Astrocyte (in vitro differentiated cells and primary cell): Measurements from ENCODE around the gene GDNF. TPM values are rescaled to one million over a fixed set of nuclear protein-coding genes. Genes with fewer than 3 reads are reported as not detected.
"Not testable (repeated sequence)": the region's sequence is repeated elsewhere in the genome, so short reads cannot be mapped to it uniquely, and the experiment has no call there.

Experiments
- DNase-seq: peaks from one replicate; pipeline ENCODE4 v3.0.0-alpha.2; 2010; ENCODE audit warnings: low read depth
- FAIRE-seq: peaks from 2 replicates; lab custom pipeline; 2011; peaks lifted over from hg19 to GRCh38; lab: Jason Lieb, UNC
- H2AFZ ChIP-seq: 2 replicates; pipeline ENCODE4 v1.6.0; 2012; ENCODE audit warnings: low read depth, low read length, inconsistent platforms
- H3K27ac ChIP-seq: 2 replicates; pipeline ENCODE4 v1.5.1; 2011; ENCODE audit warnings: low read depth, low read length, inconsistent platforms
- H3K27me3 ChIP-seq: 2 replicates; pipeline ENCODE4 v1.6.0; 2011; ENCODE audit warnings: low read length, inconsistent platforms; ENCODE audit not compliant: insufficient read depth
- H3K36me3 ChIP-seq: 2 replicates; pipeline ENCODE4 v1.5.1; 2011; ENCODE audit warnings: low read length, inconsistent platforms; ENCODE audit not compliant: insufficient read depth
- H3K4me1 ChIP-seq: 2 replicates; pipeline ENCODE4 v1.5.1; 2011; ENCODE audit warnings: low read length, inconsistent platforms; ENCODE audit not compliant: insufficient read depth
- H3K4me2 ChIP-seq: 2 replicates; pipeline ENCODE4 v1.6.0; 2012; ENCODE audit warnings: low read length, inconsistent platforms
- H3K4me3 ChIP-seq: 2 replicates; pipeline ENCODE4 v1.5.1; 2011; ENCODE audit warnings: low read depth, mild to moderate bottlenecking, low read length, inconsistent platforms; ENCODE audit not compliant: insufficient read depth
- H3K79me2 ChIP-seq: 2 replicates; pipeline ENCODE4 v1.6.0; 2012; ENCODE audit warnings: mild to moderate bottlenecking, low read length, inconsistent platforms; ENCODE audit not compliant: insufficient read depth
- H3K9ac ChIP-seq: 2 replicates; pipeline ENCODE4 v1.6.0; 2012; ENCODE audit warnings: mild to moderate bottlenecking, low read length, inconsistent platforms
- H3K9me3 ChIP-seq: 2 replicates; pipeline ENCODE4 v1.5.1; 2012; ENCODE audit warnings: low read depth, mild to moderate bottlenecking, low read length, inconsistent platforms; ENCODE audit not compliant: insufficient read depth
- H4K20me1 ChIP-seq: 2 replicates; pipeline ENCODE4 v1.6.0; 2012; ENCODE audit warnings: low read length, inconsistent platforms; ENCODE audit not compliant: insufficient read depth
- H3K27ac Mint-ChIP-seq: one replicate; pipeline ENCODE4 v1.8.0; 2021; ENCODE audit warnings: mild to moderate bottlenecking, mixed read lengths; ENCODE audit not compliant: unreplicated experiment
- H3K27me3 Mint-ChIP-seq: one replicate; pipeline ENCODE4 v1.8.0; 2021; ENCODE audit warnings: low read depth, mixed read lengths; ENCODE audit not compliant: unreplicated experiment
- H3K36me3 Mint-ChIP-seq: one replicate; pipeline ENCODE4 v1.8.0; 2021; ENCODE audit warnings: low read depth, mixed read lengths; ENCODE audit not compliant: unreplicated experiment
- H3K4me1 Mint-ChIP-seq: one replicate; pipeline ENCODE4 v1.8.0; 2021; ENCODE audit warnings: low read depth, mixed read lengths; ENCODE audit not compliant: unreplicated experiment
- H3K4me3 Mint-ChIP-seq: one replicate; pipeline ENCODE4 v1.8.0; 2021; ENCODE audit warnings: mild to moderate bottlenecking, moderate library complexity, mixed read lengths; ENCODE audit not compliant: unreplicated experiment
- H3K9me3 Mint-ChIP-seq: one replicate; pipeline ENCODE4 v1.8.0; 2021; ENCODE audit warnings: mild to moderate bottlenecking, mixed read lengths; ENCODE audit not compliant: unreplicated experiment
- CTCF ChIP-seq: IDR thresholded peaks from 2 replicates; pipeline ENCODE4 v1.5.1; 2011; ENCODE audit warnings: low read depth, mild to moderate bottlenecking, inconsistent platforms, low read length, moderate library complexity; ENCODE audit not compliant: insufficient read depth
- EZH2 ChIP-seq: IDR thresholded peaks from 2 replicates; pipeline ENCODE4 v1.6.1; 2012; ENCODE audit warnings: mild to moderate bottlenecking, low read length, inconsistent platforms; ENCODE audit not compliant: insufficient read depth
- total RNA-seq: library from RNA; stranded (reverse); gene quantifications from 2 replicates; pipeline ENCODE4 v1.2.1, GENCODE V29; 2021

The GDNF gene
- total RNA-seq, 1 donor from 2014 or later, result 21.5 TPM

GRCh38 chr5:37795292-37795691 lies 44.5 kb downstream of the GDNF start:
- H3K4me1 Mint-ChIP-seq, H3K4me2 ChIP-seq: not testable (repeated sequence)
- H3K9me3 Mint-ChIP-seq, result peaks cover 35% of the 10 kb centered on the region

GRCh38 chr5:37792975-37793631 lies 46.7 kb downstream of the GDNF start:
- DNase-seq (peak; percentile 75), FAIRE-seq (no peak)
- peaks cover 5% of the 10 kb centered on the region for H3K9me3 ChIP-seq
- Mint-ChIP-seq H3K27me3 (no peaks in the 10 kb centered on the region), H3K4me3 (no peak overlapping the region), H3K9me3 (peaks cover 31% of the 10 kb centered on the region), H3K36me3 (peaks cover 4% of the 10 kb centered on the region), H3K27ac (no peak overlapping the region), H3K4me1 (peaks cover 3% of the 10 kb centered on the region)
- peaks cover 3% of the 10 kb centered on the region for H3K4me1 ChIP-seq
- no peaks in the 10 kb centered on the region for H4K20me1 ChIP-seq
- no peak overlapping the region for H3K9ac ChIP-seq
- H3K27ac ChIP-seq, result no peak overlapping the region
- H3K36me3 ChIP-seq, result no peaks in the 10 kb centered on the region
- no peak overlapping the region for H2AFZ ChIP-seq
- H3K4me2 ChIP-seq, result no peak overlapping the region
- no peak for TF ChIP-seq CTCF
- TF ChIP-seq EZH2, result no peak
- no peaks in the 10 kb centered on the region for H3K79me2 ChIP-seq
- H3K4me3 ChIP-seq, result no peak overlapping the region
- H3K27me3 ChIP-seq, result peaks cover under 1% of the 10 kb centered on the region

More at GRCh38 chr5:37795292-37795691, 44.5 kb downstream of the GDNF start:
- not testable (repeated sequence) for DNase-seq, H3K4me1 ChIP-seq, H3K79me2 ChIP-seq, H3K27me3 Mint-ChIP-seq, H2AFZ ChIP-seq, FAIRE-seq, H3K27me3 ChIP-seq, H3K9ac ChIP-seq, H3K4me3 Mint-ChIP-seq, H3K9me3 ChIP-seq, H3K36me3 ChIP-seq, H3K27ac ChIP-seq, H3K4me3 ChIP-seq, H4K20me1 ChIP-seq, H3K27ac Mint-ChIP-seq, H3K36me3 Mint-ChIP-seq

GRCh38 chr5:37791321-37791720 lies 48.5 kb downstream of the GDNF start:
- H3K27ac Mint-ChIP-seq, result no peak overlapping the region
- Histone ChIP-seq H3K79me2 (no peaks in the 10 kb centered on the region), H3K27me3 (no peaks in the 10 kb centered on the region), H3K27ac (no peak overlapping the region), H2AFZ (no peak overlapping the region), H3K9me3 (peaks cover 5% of the 10 kb centered on the region), H3K4me1 (peaks cover 13% of the 10 kb centered on the region), H3K9ac (no peak overlapping the region), H4K20me1 (no peaks in the 10 kb centered on the region), H3K36me3 (no peaks in the 10 kb centered on the region), H3K4me2 (no peak overlapping the region), H3K4me3 (no peak overlapping the region)
- H3K36me3 Mint-ChIP-seq, result peaks cover 4% of the 10 kb centered on the region
- no peak for TF ChIP-seq EZH2
- TF ChIP-seq CTCF, result no peak
- no peak for FAIRE-seq
- H3K4me3 Mint-ChIP-seq, result no peak overlapping the region
- peaks cover 24% of the 10 kb centered on the region for H3K9me3 Mint-ChIP-seq
- no peaks in the 10 kb centered on the region for H3K27me3 Mint-ChIP-seq
- H3K4me1 Mint-ChIP-seq, result peaks cover 16% of the 10 kb centered on the region
- DNase-seq, result no peak
